Natural killer cell (primary cell): ENCODE measurements around the gene HDAC8. TPM values are rescaled to one million over a fixed set of nuclear protein-coding genes. Genes with fewer than 3 reads are reported as not detected.

Experiments
- ATAC-seq, 3 donors: fragments of 150-1000 bp in 2 of 3; fragments of 200-7000 bp in 1 of 3; cut with Tn5 transposase; 1 replicate in 1 of 3; 2 replicates in 2 of 3; pipeline ENCODE4 v1.10.0; 2021; ENCODE audit warnings: mild to moderate bottlenecking in 2 of 3, moderate library complexity in 2 of 3
- DNase-seq, 2 donors: peaks; one replicate each; pipeline versions ENCODE4 v3.0.0 to v3.0.0-alpha.2; 2013 to 2021; ENCODE audit warnings: mixed read lengths in 1 of 2
- H3K27ac ChIP-seq: one replicate; pipeline ENCODE4 v1.5.1; 2013; ENCODE audit warnings: mild to moderate bottlenecking, low read length
- H3K27me3 ChIP-seq: one replicate; pipeline ENCODE4 v1.6.1; 2013; ENCODE audit warnings: low read length; ENCODE audit not compliant: control insufficient read depth, insufficient read depth
- H3K36me3 ChIP-seq: one replicate; pipeline ENCODE4 v1.6.1; 2013; ENCODE audit warnings: low read length; ENCODE audit not compliant: control insufficient read depth, insufficient read depth
- H3K4me1 ChIP-seq: one replicate; pipeline ENCODE4 v1.6.1; 2013; ENCODE audit warnings: low read length; ENCODE audit not compliant: control insufficient read depth, insufficient read depth
- H3K4me3 ChIP-seq: one replicate; pipeline ENCODE4 v1.5.1; 2013; ENCODE audit warnings: low read length
- H3K9me3 ChIP-seq: one replicate; pipeline ENCODE4 v1.6.1; 2013; ENCODE audit warnings: low read length; ENCODE audit not compliant: control insufficient read depth, insufficient read depth
- H3K27ac Mint-ChIP-seq, 2 donors: one replicate each; pipeline ENCODE4 v1.8.0; 2022; ENCODE audit warnings: mild to moderate bottlenecking in 2 of 2, mixed read lengths in 2 of 2, moderate library complexity in 1 of 2
- H3K27me3 Mint-ChIP-seq, 2 donors: one replicate each; pipeline ENCODE4 v1.8.0; 2022; ENCODE audit warnings: low read depth in 2 of 2, mixed read lengths in 2 of 2
- H3K36me3 Mint-ChIP-seq: one replicate; pipeline ENCODE4 v1.8.0; 2022; ENCODE audit warnings: mixed read lengths
- H3K4me1 Mint-ChIP-seq, 2 donors: one replicate each; pipeline ENCODE4 v1.8.0; 2022; ENCODE audit warnings: mixed read lengths in 2 of 2
- H3K4me3 Mint-ChIP-seq: one replicate; pipeline ENCODE4 v1.8.0; 2022; ENCODE audit warnings: mild to moderate bottlenecking, moderate library complexity, mixed read lengths
- H3K9me3 Mint-ChIP-seq, 2 donors: one replicate each; pipeline ENCODE4 v1.8.0; 2022; ENCODE audit warnings: mixed read lengths in 2 of 2
- CTCF ChIP-seq: fragments of 200-600 bp; IDR thresholded peaks from one replicate; pipeline ENCODE4 v1.8.0; 2022; ENCODE audit warnings: antibody characterized with exemption
- WGBS: methylation state at CpG from one replicate; pipeline ENCODE4 v1.1.7; 2013; ENCODE audit warnings: missing lambda C conversion rate; ENCODE audit not compliant: insufficient coverage; 5-methylcytosine and 5-hydroxymethylcytosine counted together
- intact Hi-C: fragments of 100-400 bp; cut with micrococcal nuclease; formaldehyde crosslinking; loops from one replicate; pipeline ENCODE4 v1.14.2; 2022
- total RNA-seq, 4 donors: library from RNA; stranded (reverse); fragments of 120-200 nt in 1 of 4; gene quantifications; one replicate each; pipeline versions ENCODE4 v1.2.3 to v1.2.4, GENCODE V29; 2013 to 2022

The HDAC8 gene
- total RNA-seq, 3 donors from 2014 or later (not counting 1 experiment from before 2014, with no cell fraction given) = 24.3 to 30.4 (median 26.6) TPM

GRCh38 chrX:72314881-72315280 is 257.8 kb downstream of the HDAC8 start:
- ATAC-seq (no peak), DNase-seq (no peak)
- Mint-ChIP-seq H3K36me3 (no peaks in the 10 kb centered on the region), H3K27ac (no peak overlapping the region), H3K27me3 (peaks cover 3 to 14% of the 10 kb centered on the region in 2 donors), H3K4me1 (no peaks in the 10 kb centered on the region), H3K4me3 (no peak overlapping the region), H3K9me3 (no peaks in the 10 kb centered on the region)
- intact Hi-C loops = no loop called here
- H3K9me3 ChIP-seq = no peaks in the 10 kb centered on the region
- WGBS = 49% methylated on average over 2 of the region's 3 CpGs
- no peak overlapping the region for H3K27ac ChIP-seq
- no peak overlapping the region for H3K4me3 ChIP-seq
- H3K27me3 ChIP-seq = peaks cover 4% of the 10 kb centered on the region
- no peaks in the 10 kb centered on the region for H3K36me3 ChIP-seq
- H3K4me1 ChIP-seq = no peaks in the 10 kb centered on the region
- no peak for TF ChIP-seq CTCF

- Histone ChIP-seq H3K9me3 (no peaks in the 10 kb centered on the region), H3K4me3 (no peak overlapping the region), H3K4me1 (peaks cover 6% of the 10 kb centered on the region), H3K27ac (no peak overlapping the region), H3K36me3 (no peaks in the 10 kb centered on the region), H3K27me3 (peaks cover 11% of the 10 kb centered on the region)
- Mint-ChIP-seq H3K4me3 (no peak overlapping the region), H3K9me3 (no peaks in the 10 kb centered on the region), H3K27ac (no peak overlapping the region), H3K36me3 (no peaks in the 10 kb centered on the region), H3K27me3 (peaks cover 10 to 14% of the 10 kb centered on the region in 2 donors), H3K4me1 (no peaks in the 10 kb centered on the region)
- TF ChIP-seq CTCF = no peak
- intact Hi-C loops = no loop called here
- whole genome bisulfite sequencing = 94% methylated on average over 7 of the region's 8 CpGs
- DNase-seq (no peak), ATAC-seq (no peak)
These were observed 258.7 kb downstream of the HDAC8 start for GRCh38 chrX:72313707-72314641.

GRCh38 chrX:72312311-72312940 is 260.2 kb downstream of the HDAC8 start:
- H3K9me3 ChIP-seq = no peaks in the 10 kb centered on the region
- Mint-ChIP-seq H3K27me3 (peaks cover 19 to 24% of the 10 kb centered on the region in 2 donors), H3K9me3 (no peaks in the 10 kb centered on the region), H3K4me1 (peaks cover 11 to 13% of the 10 kb centered on the region in 2 donors), H3K4me3 (no peak overlapping the region), H3K27ac (no peak overlapping the region), H3K36me3 (no peaks in the 10 kb centered on the region)
- H3K27ac ChIP-seq = no peak overlapping the region
- DNase-seq = no peak
- H3K4me3 ChIP-seq = no peak overlapping the region
- TF ChIP-seq CTCF = no peak
- H3K27me3 ChIP-seq = peaks cover 22% of the 10 kb centered on the region
- 90% methylated on average over 14 of the region's 14 CpGs for WGBS
- peaks cover 20% of the 10 kb centered on the region for H3K4me1 ChIP-seq
- intact Hi-C loops = no loop called here
- H3K36me3 ChIP-seq = no peaks in the 10 kb centered on the region
- ATAC-seq = no peak
